Embryonic facial prominence (tissue), 1 donor: ENCODE results near the gene FAM83G.
"Not testable (repeated sequence)": the region's sequence is repeated elsewhere in the genome, so short reads cannot be mapped to it uniquely, and the experiment has no call there.

ENCODE experiments used
- DNase-seq: peaks from one replicate; pipeline ENCODE4 v3.0.0-alpha.2; 2016; ENCODE audit errors: extremely low spot score

The FAM83G gene

DNA sequence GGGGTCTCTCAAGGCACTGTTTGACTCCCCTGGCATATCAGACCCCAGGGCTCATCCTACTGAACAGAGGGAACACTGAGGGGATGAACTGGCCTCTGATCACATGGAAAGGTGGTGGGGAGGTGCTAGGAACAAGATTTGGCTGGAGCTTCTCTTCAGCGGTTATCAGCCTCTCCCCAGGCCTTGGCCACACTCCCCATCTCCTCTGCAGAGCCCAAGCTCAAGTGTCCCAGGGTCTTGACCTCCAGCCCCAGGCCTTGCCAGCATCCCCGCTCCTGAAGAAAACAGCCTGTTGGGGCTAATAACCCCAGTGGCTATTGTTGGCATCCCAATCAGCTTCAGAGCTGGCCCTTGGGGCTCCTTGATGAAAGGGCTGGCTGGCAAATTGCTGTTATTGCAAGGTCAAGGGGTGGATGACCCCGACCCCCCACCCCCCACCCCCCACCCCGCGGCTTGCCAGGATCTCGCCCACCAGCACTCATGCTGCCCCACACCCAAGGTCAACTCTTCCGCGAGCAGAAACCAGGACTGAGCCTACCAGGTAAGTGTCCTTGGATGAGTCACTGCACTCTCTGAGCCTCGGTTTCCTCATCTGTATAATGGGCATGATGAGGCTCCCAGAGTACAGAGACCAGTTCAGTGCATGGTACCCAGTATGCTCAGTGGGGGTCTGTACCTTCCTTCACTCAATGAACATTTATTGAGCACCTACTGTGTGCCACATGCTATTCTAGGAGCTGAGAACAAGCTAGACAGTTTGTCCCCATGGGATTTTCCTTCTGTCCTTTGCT, 18.8 kb upstream of the FAM83G start:
- no peak for DNase-seq

DNA sequence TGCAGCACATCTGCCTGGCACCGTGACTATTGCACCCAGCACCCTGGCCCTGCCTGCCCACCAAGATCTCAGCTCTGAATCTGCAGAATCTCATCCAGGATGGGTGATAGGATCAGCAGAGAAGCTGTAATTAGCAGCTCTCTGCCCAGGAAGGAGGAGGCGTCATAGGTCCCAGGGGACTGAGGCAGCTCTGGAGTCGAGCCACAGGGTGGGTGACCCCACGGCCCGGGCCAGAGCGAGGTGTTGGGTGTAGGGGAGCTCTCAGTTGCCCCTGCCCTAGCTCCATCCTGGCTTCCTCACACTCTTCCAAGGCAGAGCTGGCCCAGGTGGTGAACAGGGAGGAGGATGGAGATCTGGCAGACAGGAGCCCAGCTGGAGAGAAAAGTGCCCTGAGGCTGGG, 18.2 kb upstream of the FAM83G start:
- DNase-seq: no peak

DNA sequence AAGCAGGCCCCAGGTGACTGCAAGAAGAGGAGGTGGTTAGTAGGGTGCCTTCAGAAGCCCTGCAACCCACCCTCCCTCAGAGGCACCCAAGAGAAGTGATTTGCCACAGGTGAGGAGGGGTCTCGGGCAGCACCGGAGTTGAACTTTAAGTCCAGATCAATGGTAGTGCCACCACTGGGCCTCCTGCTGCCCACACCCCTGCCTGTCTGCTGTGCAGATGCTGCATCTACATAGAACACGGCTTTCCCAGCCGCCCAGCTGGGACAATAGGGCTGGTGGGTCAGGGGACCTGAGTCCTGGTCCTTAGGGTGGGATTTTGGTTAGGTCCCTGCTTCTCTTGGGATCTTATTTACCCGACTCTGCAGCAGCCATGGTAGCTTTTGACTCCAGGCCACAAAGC, 17.6 kb upstream of the FAM83G start:
- no peak for DNase-seq

DNA sequence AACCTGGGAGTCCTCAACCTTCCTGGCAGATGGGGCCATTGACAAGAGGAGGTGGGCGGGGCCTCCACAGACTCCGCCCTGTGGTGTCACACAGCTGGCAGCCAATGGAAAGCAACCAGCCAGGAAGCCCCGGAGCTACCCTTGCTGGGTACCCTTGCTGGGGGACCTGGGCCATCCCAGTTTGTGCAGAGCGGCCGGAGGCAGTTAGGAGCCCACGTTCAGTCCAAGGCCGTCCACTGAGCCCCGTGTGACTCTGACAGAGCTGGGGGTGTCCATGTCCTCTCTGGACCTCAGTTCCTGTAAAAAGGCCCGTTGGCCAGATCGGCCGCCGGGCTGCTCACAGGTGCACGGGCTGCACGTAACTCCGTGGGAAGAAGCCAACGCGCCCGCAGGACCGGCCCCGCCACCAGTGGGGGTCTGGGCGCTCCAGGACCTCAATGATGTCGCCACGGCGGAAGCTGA, 17.1 kb upstream of the FAM83G start:
- DNase-seq: no peak

DNA sequence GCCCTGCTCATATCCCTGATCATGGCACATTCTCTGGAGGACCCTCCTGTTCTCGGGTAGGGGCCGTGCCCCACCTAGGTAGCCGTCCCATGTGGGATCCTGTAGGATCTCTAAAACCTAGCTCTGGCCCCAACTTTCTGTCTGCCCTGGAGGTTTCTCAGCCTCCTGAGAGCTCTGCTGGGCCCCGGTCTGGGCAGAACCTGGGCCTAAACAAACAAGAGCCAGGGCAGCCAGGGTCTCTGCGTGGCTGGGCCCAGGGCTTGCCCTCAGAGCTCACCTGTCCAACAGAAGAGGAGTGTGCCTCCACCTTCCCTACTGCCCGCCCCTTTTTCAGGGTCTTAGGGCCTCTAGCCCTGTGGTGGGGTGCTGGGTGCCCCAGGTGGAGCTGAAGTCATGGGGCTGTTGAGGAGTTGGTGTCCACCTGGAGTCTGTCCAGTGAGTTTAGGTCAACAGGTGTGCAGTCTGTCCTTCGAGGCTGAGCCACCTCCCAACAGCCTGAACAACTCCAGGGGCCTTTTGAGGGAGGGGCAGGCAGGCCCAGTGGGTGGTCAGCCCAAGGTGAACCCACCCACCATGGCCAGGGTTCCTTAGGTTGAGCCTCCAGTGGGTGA, 16.6 kb upstream of the FAM83G start:
- not testable (repeated sequence) for DNase-seq

DNA sequence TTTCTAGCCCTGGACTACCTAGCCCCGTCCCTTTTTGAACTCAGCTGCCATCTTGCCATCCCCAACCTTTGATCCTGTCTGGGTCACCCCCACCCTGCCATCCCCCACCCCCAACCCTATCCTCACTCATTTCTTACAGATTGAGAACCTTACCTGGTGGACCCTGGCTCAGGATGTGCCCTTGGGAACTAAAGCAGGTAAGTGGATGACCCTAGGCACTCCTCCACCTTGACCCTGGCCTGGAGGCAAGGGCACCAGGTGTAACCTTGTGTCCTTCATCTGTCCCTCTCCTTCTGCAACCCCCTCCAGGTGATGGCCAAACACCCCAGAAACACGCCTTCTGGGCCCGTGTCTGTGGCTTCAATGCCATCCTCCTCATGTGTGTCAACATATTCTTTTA, 15.5 kb upstream of the FAM83G start:
- no peak for DNase-seq

DNA sequence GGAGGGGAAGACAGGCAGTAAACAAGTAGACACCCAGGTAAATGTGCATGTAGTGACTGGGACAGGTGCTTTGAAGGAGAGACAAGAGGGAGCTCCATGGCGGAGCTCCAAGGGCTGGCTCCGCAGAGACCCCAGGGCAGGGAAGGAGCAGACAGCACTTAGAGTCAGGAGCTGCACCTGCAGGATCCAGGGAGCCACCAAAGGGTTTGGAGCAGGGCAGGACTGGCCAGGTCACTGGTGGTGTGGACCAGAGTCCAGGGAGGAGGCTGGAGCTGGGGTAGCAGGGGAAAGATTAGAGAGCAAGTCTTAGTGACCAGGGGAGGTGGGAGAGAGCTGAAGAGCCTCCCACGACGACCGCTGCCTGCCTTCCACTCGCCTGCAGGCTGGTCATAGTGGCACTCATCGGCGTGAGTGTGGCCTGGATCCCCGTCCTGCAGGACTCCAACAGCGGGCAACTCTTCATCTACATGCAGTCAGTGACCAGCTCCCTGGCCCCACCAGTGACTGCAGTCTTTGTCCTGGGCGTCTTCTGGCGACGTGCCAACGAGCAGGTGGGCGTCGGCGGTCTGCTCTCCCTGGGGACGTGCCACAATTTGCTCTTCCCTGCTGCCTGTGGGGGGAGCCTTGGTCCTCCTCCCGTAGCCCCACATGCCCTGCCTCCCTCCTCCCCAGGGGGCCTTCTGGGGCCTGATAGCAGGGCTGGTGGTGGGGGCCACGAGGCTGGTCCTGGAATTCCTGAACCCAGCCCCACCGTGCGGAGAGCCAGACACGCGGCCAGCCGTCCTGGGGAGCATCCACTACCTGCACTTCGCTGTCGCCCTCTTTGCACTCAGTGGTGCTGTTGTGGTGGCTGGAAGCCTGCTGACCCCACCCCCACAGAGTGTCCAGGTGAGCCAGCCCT, 14.7 kb upstream of the FAM83G start:
- no peak for DNase-seq

DNA sequence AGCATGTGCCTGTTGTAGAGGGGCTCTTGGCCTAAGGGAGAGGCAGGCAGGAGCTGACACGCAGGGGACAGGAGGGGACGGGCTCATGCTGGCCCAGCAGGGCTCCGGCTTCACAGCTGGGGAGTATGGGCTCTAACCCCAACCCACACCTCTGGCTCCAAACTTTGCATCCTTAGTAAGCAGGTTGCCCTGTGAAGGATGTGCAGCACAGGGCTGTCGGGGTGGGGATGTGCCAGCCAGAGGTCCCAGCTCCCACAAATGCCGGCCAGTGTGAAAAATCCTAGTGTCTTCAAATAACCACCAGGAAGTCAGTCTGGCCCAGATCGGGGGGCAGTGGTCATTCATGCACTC, 14.0 kb upstream of the FAM83G start:
- DNase-seq: no peak

DNA sequence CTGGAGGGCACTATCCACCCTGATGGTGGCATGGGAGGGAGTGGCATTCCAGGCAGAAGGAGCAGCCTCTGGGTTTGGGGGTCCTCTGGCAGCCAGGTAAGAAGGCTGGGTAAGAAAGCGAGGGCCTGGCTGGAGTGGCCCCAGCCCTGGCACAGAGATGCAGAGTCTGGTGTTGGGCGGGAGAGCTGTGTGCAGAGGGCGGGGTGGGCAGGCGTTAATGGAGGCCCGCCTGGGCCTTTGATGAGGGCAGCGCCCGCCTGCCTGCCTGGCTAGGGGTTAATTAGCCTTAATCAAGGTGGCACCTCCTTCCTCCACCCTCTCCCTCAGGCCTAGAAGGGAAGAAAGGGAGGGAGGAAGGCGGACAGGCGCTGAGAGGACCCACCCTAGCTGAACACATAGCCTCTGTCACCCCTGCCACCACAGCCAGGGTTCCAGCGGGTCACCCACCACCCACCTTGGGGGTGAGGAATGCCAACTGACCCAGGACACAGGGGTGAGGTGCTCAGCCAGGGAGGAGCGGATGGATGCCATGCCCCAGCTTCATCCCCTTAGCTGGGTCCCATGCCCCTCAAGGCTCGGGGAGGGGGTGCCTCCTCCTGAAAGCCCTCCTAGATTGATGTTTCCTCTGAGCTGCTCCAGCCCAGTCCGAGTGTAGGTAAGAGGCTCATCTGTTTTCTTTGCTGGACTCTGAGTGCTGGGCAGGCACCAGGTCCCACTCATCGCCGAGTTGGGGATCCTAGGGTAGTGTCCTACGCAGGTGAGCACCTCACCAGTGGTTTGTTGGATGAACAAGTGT, 13.4 kb upstream of the FAM83G start:
- DNase-seq: no peak

DNA sequence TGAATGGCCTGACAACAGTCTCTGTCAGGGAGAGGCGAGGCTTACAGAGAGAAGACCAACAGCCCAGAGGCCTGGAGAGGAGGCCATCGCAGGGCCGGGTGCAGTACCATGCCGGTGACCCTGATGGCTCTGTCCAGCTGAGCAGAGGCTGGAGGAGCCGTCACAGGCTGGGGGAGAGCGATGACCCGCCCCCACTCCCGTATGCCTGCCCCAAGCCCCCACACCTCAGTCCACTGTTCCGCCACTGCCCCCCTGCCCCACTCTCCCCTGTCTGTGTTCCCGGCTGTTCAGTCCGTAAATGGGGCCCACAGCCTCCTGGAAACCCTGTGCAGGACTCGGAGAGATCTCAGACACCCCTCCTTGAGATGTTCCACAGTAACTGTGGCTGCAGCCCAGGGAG, 12.8 kb upstream of the FAM83G start:
- DNase-seq: no peak

DNA sequence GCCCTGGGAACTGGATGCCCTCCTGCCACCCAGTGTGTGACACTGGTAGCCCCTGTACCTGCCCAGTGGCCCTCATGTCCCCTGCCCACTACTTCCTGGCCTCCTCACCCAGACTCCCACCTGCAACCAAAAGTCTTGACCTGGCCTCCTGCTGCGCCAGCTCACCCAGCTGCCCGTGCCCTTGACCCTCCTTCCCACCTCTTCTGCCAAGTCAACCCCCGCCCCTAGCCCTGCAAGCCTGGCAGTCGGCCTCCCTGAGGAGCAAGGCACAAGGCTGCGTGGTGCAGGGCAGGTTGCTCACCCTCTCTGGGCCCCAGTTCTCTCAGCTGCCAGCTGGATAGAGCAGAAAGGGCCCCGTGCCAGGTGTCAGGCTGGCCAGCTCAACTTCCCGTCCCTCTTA, 12.3 kb upstream of the FAM83G start:
- DNase-seq: no peak

DNA sequence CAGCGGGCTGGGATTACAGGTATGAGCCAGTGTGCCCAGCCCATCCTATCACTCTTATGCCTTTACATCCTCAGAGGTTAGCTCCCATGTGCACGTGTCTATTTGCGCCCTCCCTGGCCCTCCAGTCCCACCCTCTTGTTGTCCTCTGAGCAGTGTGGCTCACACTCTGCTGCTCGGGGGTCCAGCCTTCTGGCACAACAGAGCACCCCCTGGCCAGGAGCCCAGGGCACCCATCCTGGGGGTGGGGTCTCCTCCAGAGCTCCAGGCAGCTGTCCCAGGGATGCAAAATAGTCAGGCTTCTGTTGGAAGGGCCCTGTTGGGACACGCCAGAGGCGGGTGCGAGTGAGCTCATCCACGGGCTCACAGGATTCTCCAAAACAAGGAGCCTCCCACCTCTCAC, 11.7 kb upstream of the FAM83G start:
- DNase-seq: no peak

DNA sequence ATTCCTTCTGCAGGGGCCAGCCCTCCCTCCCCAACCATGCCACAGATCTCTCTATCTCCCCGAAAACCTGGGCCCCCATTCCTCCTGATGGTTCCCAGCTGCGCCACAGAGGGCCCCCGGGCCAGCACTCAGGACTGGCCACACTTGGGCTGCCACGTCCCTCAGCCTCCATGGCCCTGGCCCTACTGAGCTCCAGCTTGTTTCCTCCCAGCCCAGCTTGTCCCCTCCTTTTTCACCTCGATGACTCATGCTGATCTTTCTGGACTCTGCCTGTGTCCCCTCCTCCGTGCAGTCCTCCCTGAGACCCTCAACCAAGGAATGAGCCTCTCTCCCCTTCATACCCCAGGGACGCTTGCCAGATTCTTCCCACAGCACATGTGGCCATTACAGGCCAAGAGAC, 10.9 kb upstream of the FAM83G start:
- no peak for DNase-seq

DNA sequence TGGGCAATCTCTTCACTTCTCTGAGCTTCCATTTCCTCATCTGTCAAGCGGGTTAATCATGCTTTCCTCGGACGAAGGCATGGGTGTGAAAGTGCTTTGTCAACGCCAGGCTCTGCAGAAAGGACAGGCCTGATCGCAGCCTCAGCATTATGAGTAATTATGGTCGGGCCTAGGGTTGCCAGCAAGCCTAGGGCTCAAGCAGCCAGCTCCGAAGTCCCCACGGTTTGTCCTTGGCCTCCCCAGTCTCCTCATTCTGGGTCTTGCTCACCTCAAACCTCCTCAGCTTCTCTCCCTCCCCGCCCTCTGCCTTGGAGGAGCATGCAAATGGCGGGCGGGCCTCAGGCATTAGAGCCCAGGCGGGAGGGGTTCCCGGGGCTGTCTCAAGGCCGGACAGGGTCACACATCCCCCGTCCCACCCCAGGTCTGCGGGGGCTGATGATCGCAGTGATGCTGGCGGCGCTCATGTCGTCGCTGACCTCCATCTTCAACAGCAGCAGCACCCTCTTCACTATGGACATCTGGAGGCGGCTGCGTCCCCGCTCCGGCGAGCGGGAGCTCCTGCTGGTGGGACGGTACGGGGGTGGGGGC, 10.2 kb upstream of the FAM83G start:
- DNase-seq: no peak

DNA sequence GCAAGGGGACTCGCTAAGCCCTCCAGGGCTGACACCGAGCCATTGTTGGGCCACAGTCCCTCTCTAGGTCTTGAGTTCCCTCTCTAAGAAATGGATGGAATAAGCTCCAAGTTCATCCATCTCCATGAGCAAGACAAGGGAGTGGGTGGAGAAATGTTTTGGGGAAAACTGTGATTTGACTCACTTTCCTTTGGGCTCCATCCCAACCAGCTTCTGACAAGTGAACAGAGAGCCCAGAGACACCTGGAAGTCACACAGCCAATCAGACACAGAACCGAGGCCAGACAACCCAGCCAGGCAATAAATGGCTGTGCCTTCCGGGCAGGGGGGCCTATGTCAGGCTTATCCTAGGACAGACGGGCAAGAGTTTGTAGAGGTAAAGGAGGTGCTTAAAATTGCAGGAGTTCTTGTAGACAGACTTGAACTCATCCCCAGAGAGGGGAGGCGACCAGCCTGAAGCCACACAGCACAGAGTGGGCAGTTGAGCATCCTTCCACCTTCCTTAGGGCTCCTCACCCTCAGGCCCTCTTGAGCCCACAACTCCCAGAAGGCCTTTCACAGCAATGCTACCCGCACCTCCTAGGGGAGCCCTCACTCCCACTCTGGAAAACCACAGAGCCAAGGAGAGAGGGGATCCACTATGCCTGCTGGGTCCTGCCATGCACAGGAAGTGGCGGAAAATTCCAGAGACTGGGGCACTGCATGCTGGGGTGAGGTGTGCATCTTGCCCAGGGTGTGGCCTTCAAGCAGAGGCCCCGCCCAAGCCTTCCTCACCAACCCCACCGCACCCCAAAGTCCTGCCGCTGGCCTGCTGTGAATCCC, 9.5 kb upstream of the FAM83G start:
- DNase-seq: no peak

DNA sequence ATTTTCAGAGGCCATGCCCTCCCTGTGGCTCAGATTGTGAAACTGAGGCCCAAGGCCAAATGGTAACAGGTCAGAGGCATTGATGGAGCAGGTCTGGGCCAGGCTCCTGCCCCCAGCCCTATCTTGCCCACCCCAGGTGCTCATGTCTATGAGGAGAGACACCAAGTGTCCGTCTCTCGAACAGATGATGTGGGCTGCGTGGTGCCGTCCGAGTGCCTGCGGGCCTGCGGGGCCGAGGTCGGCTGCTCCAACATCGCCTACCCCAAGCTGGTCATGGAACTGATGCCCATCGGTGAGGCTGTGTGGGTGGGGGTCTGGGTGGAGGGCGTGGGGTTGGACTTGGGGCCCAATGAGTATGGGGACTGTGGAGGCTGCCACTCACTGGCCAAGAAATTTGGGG, 8.7 kb upstream of the FAM83G start:
- no peak for DNase-seq

DNA sequence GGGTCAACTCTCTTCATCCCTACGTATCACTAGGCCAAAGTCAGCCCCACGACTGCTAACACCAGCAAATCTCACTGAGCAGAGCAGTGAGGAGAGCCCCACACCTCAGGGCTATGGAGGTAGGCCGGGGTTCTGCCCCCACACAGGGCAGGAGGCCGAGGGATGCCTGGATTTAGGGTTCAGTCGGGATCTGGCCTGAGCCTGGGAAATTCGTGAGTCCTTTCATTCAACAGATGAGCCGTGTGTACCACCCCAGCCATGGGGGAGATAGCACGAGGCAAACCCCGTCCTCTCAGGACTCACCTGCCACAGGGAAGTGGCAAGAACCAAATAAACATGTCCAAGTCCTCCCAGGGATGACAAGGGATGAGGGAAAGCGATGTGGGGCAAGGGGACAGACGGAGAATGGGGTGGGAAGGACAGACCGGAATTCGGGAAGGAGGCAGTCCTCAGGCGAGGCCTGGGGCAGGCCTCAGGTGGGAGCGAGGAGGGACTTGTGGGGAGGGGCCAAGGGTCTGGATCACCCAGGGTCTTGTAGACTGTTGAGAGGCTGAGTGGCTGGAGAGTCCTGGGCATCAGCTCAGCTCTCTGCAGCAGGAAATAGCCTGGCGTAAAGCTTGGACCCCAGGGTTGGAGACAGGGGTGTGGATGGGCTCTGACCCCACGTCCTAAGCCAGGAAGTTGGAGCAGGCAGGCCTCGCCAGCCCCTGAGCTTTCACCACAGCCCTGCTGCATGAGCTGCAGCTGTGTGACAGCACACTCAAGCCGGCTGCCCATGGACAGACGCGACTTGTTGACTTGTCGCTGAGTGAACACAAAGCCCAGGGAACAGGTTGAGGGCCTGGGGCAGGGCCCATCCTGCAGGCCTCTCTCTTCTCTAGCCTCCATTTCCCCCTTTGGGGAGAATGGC, 7.9 kb upstream of the FAM83G start:
- no peak for DNase-seq

DNA sequence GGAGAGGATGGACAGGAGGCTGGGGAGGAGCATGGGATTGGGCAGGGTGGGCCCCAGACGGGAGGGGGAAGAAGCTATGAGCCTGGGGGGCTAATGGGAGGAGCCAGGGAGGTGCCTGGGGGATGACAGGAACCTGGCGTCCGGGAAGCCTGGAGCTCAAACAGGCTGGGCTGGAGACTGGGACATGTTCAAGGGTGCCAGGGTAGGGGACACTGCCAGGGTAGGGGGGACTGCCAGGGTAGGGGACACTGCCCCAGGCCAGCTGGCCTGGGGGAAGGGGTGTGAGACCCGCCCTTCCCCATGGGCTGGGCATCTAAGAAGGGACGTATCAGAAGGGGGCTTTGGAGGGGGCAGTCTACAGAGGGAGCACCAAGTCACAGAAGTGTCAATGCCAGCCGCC, 7.0 kb upstream of the FAM83G start:
- DNase-seq: no peak

DNA sequence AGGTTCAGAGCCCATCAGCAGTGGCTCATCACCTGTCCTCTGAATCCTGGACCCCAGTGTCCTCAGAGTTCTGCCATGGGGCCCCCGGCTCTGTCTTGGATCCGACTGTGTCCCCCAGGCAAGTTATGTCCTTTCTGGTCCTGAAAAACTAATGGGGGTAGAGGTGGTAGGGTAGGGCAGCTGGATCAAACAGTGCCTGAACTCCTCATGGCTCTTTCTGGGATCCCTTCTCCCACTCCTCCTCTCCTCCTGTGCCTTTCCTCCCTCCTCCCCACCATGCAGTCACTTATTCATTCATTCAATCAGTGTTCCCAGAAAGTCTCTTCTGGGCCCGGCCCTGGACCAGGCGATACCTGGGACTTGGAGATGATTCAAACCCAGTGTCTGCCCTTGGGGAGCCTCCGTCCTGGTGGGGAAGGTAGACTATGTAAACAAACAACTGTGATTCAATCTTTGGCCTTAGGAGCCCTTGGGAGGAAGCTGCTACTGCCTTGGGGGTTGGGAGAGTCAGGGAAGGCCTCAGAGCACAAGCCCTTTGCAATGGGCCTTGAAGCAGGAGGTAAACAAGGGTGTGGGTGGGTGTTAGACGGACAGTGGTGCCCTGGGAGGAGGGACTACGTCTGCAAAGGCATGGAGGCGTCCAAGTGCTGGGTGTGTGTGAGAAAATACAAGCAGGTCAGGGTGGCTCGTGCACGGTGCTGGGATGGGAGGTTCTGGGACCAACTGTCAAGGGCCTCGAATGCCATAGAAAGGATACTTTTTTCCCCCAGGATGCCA, 6.4 kb upstream of the FAM83G start:
- DNase-seq: no peak
